ENCODE results near the gene ANXA5.

GRCh38 chr4:121674191-121674590, 22.6 kb downstream of the ANXA5 start:
- TF ChIP-seq SIN3A (IDR thresholded peaks at IDR 0.05; ENCODE audit: borderline replicate concordance, insufficient read depth, low read length) (no peak), POLR2AphosphoS5 (IDR thresholded peaks at IDR 0.05; ENCODE audit: low read depth, low read length) (no peak), TAF1 (IDR thresholded peaks at IDR 0.05; ENCODE audit: borderline replicate concordance, insufficient read depth, low read length) (no peak), REST (IDR thresholded peaks at IDR 0.05; ENCODE audit: insufficient read depth in 1 of 2, low read depth in 2 of 2, low read length in 2 of 2) (no peak), FOXP2 (optimal IDR thresholded peaks at IDR 0.05; ENCODE audit: borderline replicate concordance, extremely low read depth, extremely low read length, insufficient read depth) (no peak)
